GM19035 (cell line): ENCODE results near the gene TMEM252.
A peak's percentile ranks its signal among the peaks of the same experiment; 100 is the strongest.

Source experiments
- ATAC-seq: cut with Tn5 transposase; IDR thresholded peaks from one replicate; pipeline ENCODE4 v1.9.1; 2021; ENCODE audit not compliant: unreplicated experiment

Gene TMEM252

GRCh38 chr9:68545033-68545705, 4.5 kb upstream of the TMEM252 start:
- ATAC-seq: peak; percentile 48

- ATAC-seq: no peak
Measured at GRCh38 chr9:68541568-68541967, 885 bp upstream of the TMEM252 start.

- ATAC-seq: no peak
Measured at GRCh38 chr9:68538200-68538599, 2.5 kb downstream of the TMEM252 start.

GRCh38 chr9:68537616-68537880, 3.1 kb downstream of the TMEM252 start:
- no peak for ATAC-seq

GRCh38 chr9:68536876-68537615, 3.6 kb downstream of the TMEM252 start:
- no peak for ATAC-seq

GRCh38 chr9:68533678-68534077, 7.0 kb downstream of the TMEM252 start:
- ATAC-seq: no peak

- ATAC-seq: no peak
Measured at GRCh38 chr9:68532131-68532530, 8.6 kb downstream of the TMEM252 start.

- no peak for ATAC-seq
Measured at GRCh38 chr9:68530618-68531017, 10.1 kb downstream of the TMEM252 start.

GRCh38 chr9:68523367-68523936, 17.2 kb downstream of the TMEM252 start:
- ATAC-seq: no peak

- ATAC-seq: no peak
Measured at GRCh38 chr9:68522954-68523353, 17.7 kb downstream of the TMEM252 start.

- ATAC-seq: no peak
Measured at GRCh38 chr9:68522131-68522530, 18.6 kb downstream of the TMEM252 start.

- ATAC-seq: no peak
Measured at GRCh38 chr9:68515326-68516017, 25.2 kb downstream of the TMEM252 start.

GRCh38 chr9:68513981-68514380, 26.7 kb downstream of the TMEM252 start:
- no peak for ATAC-seq

GRCh38 chr9:68513385-68513784, 27.3 kb downstream of the TMEM252 start:
- no peak for ATAC-seq

- no peak for ATAC-seq
Measured at GRCh38 chr9:68509689-68510088, 31.0 kb downstream of the TMEM252 start.

GRCh38 chr9:68508547-68508946, 32.1 kb downstream of the TMEM252 start:
- ATAC-seq: no peak

GRCh38 chr9:68507806-68508145, 32.9 kb downstream of the TMEM252 start:
- ATAC-seq: no peak

- ATAC-seq: no peak
Measured at GRCh38 chr9:68507130-68507805, 33.4 kb downstream of the TMEM252 start.

- no peak for ATAC-seq
Measured at GRCh38 chr9:68506551-68506950, 34.1 kb downstream of the TMEM252 start.

- peak; percentile 58 for ATAC-seq
Measured at GRCh38 chr9:68505681-68506409, 34.8 kb downstream of the TMEM252 start.

GRCh38 chr9:68502279-68502678, 38.4 kb downstream of the TMEM252 start:
- no peak for ATAC-seq
